Karpas-422 (cell line): ENCODE measurements around the gene UPP1. TPM values are rescaled to one million over a fixed set of nuclear protein-coding genes. Genes with fewer than 3 reads are reported as not detected.
"Not testable (repeated sequence)": the region's sequence is repeated elsewhere in the genome, so short reads cannot be mapped to it uniquely, and the experiment has no call there.

Source experiments
- DNase-seq: peaks from one replicate; pipeline ENCODE4 v3.0.0-alpha.2; 2015
- H2AFZ ChIP-seq: fragments of 200-600 bp; sonication (generic); 2 replicates; pipeline ENCODE4 v1.6.1; 2014; ENCODE audit warnings: antibody characterized with exemption, low read length, mixed read lengths
- H3K27ac ChIP-seq: fragments of 200-600 bp; sonication (generic); 2 replicates; pipeline ENCODE4 v1.5.1; 2014; ENCODE audit warnings: mild to moderate bottlenecking, low read length, moderate library complexity
- H3K27me3 ChIP-seq: fragments of 200-600 bp; sonication (generic); 2 replicates; pipeline ENCODE4 v1.6.1; 2014; ENCODE audit warnings: low read length, mixed read lengths
- H3K36me3 ChIP-seq: fragments of 200-600 bp; sonication (generic); 2 replicates; pipeline ENCODE4 v1.6.1; 2014; ENCODE audit warnings: low read length, mixed read lengths; ENCODE audit not compliant: insufficient read depth
- H3K4me1 ChIP-seq: fragments of 200-600 bp; sonication (generic); 2 replicates; pipeline ENCODE4 v1.6.1; 2014; ENCODE audit warnings: mild to moderate bottlenecking, low read length, mixed read lengths
- H3K4me2 ChIP-seq: fragments of 200-600 bp; sonication (generic); 2 replicates; pipeline ENCODE4 v1.6.1; 2014; ENCODE audit warnings: low read length, low read depth, mild to moderate bottlenecking; ENCODE audit not compliant: poor library complexity, severe bottlenecking
- H3K4me3 ChIP-seq: fragments of 200-600 bp; sonication (generic); 2 replicates; pipeline ENCODE4 v1.5.1; 2014; ENCODE audit warnings: mild to moderate bottlenecking, antibody characterized with exemption, low read length, mixed read lengths
- H3K79me2 ChIP-seq: fragments of 200-600 bp; sonication (generic); 2 replicates; pipeline ENCODE4 v1.6.1; 2014; ENCODE audit warnings: mild to moderate bottlenecking, low read length, mixed read lengths
- H3K9ac ChIP-seq: fragments of 200-600 bp; sonication (generic); 2 replicates; pipeline ENCODE4 v1.6.0; 2014; ENCODE audit warnings: low read length
- H3K9me2 ChIP-seq: fragments of 200-600 bp; sonication (generic), shearing (Covaris generic); replicated peaks from 2 replicates; pipeline ENCODE4 v1.6.0; 2014; ENCODE audit warnings: mild to moderate bottlenecking, low read length, moderate library complexity; ENCODE audit not compliant: insufficient read depth
- H3K9me3 ChIP-seq: fragments of 300-700, 200-600 bp; sonication (generic); 2 replicates; pipeline ENCODE4 v1.6.1; 2014; ENCODE audit warnings: low read length, mixed read lengths
- H4K20me1 ChIP-seq: fragments of 200-600 bp; sonication (generic); 2 replicates; pipeline ENCODE4 v1.6.1; 2014; ENCODE audit warnings: mild to moderate bottlenecking, antibody characterized with exemption, low read length, low read depth; ENCODE audit not compliant: insufficient read depth
- total RNA-seq: library from RNA; depleted of rRNA; stranded (reverse); fragments of >200 nt; shearing (Covaris generic); gene quantifications from 2 replicates; pipeline ENCODE4 v1.2.3, GENCODE V29; 2014; ENCODE audit warnings: low replicate concordance; rRNA removed

The UPP1 gene
- total RNA-seq, 1 experiment from 2014 or later = 2.0 TPM

DNA sequence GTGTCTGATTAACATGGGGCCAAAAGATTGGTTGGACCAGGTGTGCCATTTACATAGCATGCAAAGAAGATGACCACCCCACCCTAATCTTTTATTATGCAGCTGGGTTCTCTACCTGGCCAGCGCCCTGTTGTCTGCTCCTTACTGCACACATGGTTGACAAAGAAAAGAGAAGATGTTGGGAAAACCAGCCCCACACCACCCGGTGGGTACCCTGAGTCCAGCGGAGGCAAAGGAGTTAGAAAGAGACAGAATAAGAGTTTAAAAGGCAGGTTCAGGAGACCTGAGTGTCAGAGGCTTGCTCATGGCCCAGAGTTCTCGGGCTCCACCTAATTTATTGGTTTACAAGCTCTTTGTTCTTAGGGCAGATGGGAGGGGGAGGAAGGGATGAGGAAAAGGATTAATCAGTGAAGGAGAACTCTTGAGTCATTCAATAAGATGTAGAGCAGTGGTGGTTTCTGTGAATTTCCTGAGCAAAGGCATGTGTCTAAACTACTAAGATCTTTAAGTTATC lies 58.1 kb downstream of the UPP1 start:
- Histone ChIP-seq H3K4me2 (no peak overlapping the region), H3K9me3 (no peaks in the 10 kb centered on the region), H3K9ac (no peak overlapping the region), H3K4me3 (no peak overlapping the region), H2AFZ (no peak overlapping the region), H4K20me1 (no peaks in the 10 kb centered on the region), H3K9me2 (no peaks in the 10 kb centered on the region), H3K36me3 (no peaks in the 10 kb centered on the region), H3K79me2 (no peaks in the 10 kb centered on the region), H3K4me1 (no peaks in the 10 kb centered on the region), H3K27ac (no peak overlapping the region), H3K27me3 (no peaks in the 10 kb centered on the region)
- DNase-seq = no peak

DNA sequence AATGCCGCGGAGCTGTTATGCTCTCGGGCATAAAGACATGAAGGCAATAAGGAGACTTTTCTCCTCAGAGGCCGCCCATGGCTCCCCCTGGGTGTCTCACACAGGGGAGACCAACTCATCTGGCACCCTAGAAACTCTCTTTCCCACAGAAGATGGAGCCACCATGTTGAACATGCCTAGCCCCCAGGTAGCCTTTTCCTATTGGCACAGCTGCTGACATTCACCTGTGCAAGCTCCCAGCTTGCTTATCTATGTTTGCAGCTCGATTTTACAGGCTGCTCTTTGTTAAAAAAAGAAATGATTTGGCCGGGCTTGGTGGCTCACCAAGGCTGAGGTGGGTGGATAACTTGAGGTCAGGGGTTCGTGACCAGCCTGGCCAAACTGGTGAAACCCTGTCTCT lies 58.6 kb downstream of the UPP1 start:
- DNase-seq, H3K36me3 ChIP-seq, H3K4me3 ChIP-seq, H3K9ac ChIP-seq, H4K20me1 ChIP-seq, H3K79me2 ChIP-seq, H3K4me2 ChIP-seq, H2AFZ ChIP-seq, H3K4me1 ChIP-seq, H3K27me3 ChIP-seq, H3K9me3 ChIP-seq, H3K27ac ChIP-seq, H3K9me2 ChIP-seq: not testable (repeated sequence)

DNA sequence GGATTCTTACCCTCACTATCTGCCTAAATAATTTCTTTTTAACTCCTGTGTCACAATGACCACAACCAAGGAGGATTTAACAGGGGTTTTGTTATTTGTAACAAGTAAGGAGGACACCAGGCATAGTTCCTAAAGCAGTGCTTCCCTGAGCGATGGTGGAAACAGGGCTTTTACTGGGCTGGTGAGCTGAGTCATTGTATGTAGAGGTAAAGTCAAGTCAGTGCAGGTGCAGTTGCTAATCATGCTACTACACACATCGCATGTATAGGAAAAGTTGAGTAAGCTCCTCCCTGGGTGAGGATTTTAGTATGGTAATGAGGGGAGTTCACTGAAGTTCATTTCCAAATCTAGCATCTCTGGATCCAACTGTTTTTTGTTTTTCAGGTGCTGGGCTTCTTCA lies 59.2 kb downstream of the UPP1 start:
- Histone ChIP-seq H3K27me3 (no peaks in the 10 kb centered on the region), H3K79me2 (no peaks in the 10 kb centered on the region), H3K27ac (no peak overlapping the region), H2AFZ (no peak overlapping the region), H3K4me3 (no peak overlapping the region), H3K36me3 (no peaks in the 10 kb centered on the region), H3K9me2 (no peaks in the 10 kb centered on the region), H3K9me3 (no peaks in the 10 kb centered on the region), H3K4me2 (no peak overlapping the region), H3K4me1 (no peaks in the 10 kb centered on the region), H3K9ac (no peak overlapping the region), H4K20me1 (no peaks in the 10 kb centered on the region)
- DNase-seq = no peak

DNA sequence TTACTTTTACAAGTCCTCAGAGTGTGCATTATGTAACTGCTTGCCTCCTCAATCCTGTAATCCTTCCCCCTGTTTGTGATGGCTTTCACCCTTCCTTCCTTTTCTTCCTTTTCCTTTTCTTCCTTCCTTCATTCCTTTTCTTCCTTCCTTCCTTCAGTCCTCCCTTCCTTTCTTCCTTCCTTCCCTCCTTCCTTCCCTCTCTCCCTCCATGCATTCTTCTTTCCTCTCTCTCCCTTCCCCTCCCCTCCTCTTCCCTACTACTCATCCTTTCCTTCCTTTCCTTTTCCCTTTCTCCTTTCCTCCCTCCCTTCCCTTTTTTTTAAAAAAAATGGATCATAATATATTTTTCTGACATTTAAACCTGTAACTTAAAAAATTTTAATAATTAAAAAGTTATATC lies 60.0 kb downstream of the UPP1 start:
- no peaks in the 10 kb centered on the region for H4K20me1 ChIP-seq
- no peak overlapping the region for H3K4me2 ChIP-seq
- no peaks in the 10 kb centered on the region for H3K79me2 ChIP-seq
- no peaks in the 10 kb centered on the region for H3K9me3 ChIP-seq
- DNase-seq = no peak
- H3K9ac ChIP-seq = no peak overlapping the region
- no peak overlapping the region for H3K4me3 ChIP-seq
- H3K4me1 ChIP-seq = no peaks in the 10 kb centered on the region
- H2AFZ ChIP-seq = no peak overlapping the region
- no peaks in the 10 kb centered on the region for H3K36me3 ChIP-seq
- no peak overlapping the region for H3K27ac ChIP-seq
- H3K9me2 ChIP-seq = no peaks in the 10 kb centered on the region
- H3K27me3 ChIP-seq = no peaks in the 10 kb centered on the region

DNA sequence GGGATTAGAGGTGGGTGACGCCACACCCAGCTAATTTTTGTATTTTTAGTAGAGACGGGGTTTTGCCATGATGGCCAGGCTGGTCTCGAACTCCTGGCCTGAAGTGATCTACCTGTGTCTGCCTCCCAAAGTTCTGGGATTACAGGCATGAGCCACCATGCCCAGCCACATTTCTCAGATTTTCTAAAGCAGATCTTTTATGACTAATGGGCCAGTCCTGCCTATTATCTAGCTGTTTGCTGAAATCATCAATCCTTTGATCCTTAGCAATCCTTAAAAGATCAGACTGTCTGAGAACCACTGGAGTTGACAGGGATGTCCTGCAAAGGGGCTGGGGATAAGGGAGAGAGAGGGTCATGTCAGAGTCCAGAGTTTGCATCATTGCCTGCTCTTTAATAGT lies 61.0 kb downstream of the UPP1 start:
- Histone ChIP-seq H3K4me2 (no peak overlapping the region), H3K4me1 (no peaks in the 10 kb centered on the region), H3K27ac (no peak overlapping the region), H3K27me3 (no peaks in the 10 kb centered on the region), H3K79me2 (no peaks in the 10 kb centered on the region), H3K36me3 (no peaks in the 10 kb centered on the region), H2AFZ (no peak overlapping the region), H3K9me2 (no peaks in the 10 kb centered on the region), H3K9ac (no peak overlapping the region), H3K4me3 (no peak overlapping the region), H4K20me1 (no peaks in the 10 kb centered on the region), H3K9me3 (no peaks in the 10 kb centered on the region)
- no peak for DNase-seq

DNA sequence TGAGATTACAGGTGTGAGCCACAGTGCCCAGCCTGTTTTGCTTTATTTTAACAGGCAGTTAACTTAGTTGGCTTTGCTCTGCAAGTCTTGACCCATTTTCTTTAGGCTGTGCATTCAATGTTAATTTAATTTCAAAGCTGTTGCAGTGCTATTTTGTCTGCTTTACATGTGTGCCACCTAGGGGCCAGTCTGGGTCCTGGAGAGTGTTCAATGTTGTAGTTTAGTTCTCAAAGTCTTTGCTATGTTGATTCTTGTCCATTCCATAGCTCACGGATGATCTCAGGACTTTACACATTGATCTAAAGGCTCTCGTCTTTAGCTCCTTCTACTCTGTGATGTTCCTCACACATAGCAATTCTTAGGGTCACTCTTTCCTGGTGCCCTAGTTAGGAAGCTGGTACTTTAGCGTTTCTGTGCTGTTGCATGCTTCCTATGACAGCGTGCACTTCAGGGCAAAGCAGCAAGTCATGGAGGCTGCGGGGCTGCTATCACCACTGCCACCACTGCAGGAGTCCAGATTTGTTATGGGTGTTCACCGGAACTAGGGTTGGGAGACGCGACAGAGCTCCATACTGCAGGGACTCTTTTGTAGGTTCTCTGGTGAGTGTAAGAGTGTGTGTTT lies 65.8 kb downstream of the UPP1 start:
- Histone ChIP-seq H3K9me2 (no peaks in the 10 kb centered on the region), H3K4me3 (no peak overlapping the region), H2AFZ (no peak overlapping the region), H3K27me3 (no peaks in the 10 kb centered on the region), H3K9me3 (no peaks in the 10 kb centered on the region), H3K27ac (no peak overlapping the region), H3K4me1 (no peaks in the 10 kb centered on the region), H3K9ac (no peak overlapping the region), H4K20me1 (no peaks in the 10 kb centered on the region), H3K4me2 (no peak overlapping the region), H3K36me3 (no peaks in the 10 kb centered on the region), H3K79me2 (no peaks in the 10 kb centered on the region)
- peak; percentile 75 for DNase-seq

Other genes with a start within 250 kb of the UPP1 start
- 0.90 and 2.8 TPM in 2 replicates for gene PKD1L1, start 140.8 kb upstream of the UPP1 start, total RNA-seq
- gene HUS1, start 109.7 kb upstream of the UPP1 start, total RNA-seq = 19.6 and 20.6 TPM in 2 replicates
- not detected in 2 replicates for gene SUN3, start 60.2 kb upstream of the UPP1 start, total RNA-seq
- gene C7orf57, start 53.7 kb upstream of the UPP1 start, total RNA-seq = not detected in 2 replicates
- gene ABCA13, start 82.2 kb downstream of the UPP1 start, total RNA-seq = not detected in 2 replicates